ENCODE data around the gene XAF1.
"Not testable (repeated sequence)": the region's sequence is repeated elsewhere in the genome, so short reads cannot be mapped to it uniquely, and the experiment has no call there.

The XAF1 gene

DNA sequence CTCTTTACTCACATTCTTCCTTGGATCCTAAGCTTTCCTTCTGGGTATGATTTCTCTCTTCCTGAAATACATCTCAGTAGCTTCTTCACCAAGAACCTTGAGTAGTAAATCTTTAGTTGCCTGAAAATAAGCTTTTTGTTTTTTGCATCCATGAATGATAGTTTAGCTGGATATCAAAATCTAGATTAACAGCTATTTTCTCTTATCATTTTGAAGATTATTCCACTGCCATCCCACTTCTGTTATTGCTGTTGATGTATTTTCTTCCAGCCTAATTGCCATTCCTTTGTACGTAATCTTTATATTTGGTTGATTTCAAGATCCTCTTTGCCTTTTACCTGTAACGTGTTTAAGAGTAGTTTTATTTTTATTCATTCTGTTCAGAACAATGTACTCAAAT lies 12.6 kb downstream of the XAF1 start:
- TF ChIP-seq, protein P1, sequence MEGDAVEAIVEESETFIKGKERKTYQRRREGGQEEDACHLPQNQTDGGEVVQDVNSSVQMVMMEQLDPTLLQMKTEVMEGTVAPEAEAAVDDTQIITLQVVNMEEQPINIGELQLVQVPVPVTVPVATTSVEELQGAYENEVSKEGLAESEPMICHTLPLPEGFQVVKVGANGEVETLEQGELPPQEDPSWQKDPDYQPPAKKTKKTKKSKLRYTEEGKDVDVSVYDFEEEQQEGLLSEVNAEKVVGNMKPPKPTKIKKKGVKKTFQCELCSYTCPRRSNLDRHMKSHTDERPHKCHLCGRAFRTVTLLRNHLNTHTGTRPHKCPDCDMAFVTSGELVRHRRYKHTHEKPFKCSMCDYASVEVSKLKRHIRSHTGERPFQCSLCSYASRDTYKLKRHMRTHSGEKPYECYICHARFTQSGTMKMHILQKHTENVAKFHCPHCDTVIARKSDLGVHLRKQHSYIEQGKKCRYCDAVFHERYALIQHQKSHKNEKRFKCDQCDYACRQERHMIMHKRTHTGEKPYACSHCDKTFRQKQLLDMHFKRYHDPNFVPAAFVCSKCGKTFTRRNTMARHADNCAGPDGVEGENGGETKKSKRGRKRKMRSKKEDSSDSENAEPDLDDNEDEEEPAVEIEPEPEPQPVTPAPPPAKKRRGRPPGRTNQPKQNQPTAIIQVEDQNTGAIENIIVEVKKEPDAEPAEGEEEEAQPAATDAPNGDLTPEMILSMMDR (IDR thresholded peaks at IDR 0.05; ENCODE audit: borderline replicate concordance, insufficient read depth, low read depth, low read length) = no peak
- no peak overlapping the region for H3K4me3 ChIP-seq (ENCODE audit: low read depth, low read length)

DNA sequence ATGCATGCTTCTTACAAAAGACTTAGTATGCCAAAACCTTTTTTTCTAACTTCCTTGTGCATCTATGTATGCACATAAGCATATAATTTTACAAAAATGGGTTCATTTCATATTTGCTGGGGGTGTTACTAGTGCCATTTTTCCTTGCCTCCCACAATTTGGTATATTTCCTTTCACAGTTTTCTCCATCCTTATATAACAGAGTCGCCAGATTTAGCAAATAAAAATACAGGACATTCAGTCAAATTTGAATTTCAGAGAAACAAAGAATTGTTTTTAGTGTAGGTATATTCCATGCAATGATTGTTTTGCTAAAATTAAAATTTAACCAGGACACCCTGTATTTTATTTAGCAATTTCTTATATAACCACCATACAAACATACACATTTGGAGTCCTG lies 16.2 kb downstream of the XAF1 start:
- TF ChIP-seq, protein P1 (IDR thresholded peaks at IDR 0.05; ENCODE audit: borderline replicate concordance, insufficient read depth, low read depth, low read length) = no peak
- no peak overlapping the region for H3K4me3 ChIP-seq (ENCODE audit: low read depth, low read length)

DNA sequence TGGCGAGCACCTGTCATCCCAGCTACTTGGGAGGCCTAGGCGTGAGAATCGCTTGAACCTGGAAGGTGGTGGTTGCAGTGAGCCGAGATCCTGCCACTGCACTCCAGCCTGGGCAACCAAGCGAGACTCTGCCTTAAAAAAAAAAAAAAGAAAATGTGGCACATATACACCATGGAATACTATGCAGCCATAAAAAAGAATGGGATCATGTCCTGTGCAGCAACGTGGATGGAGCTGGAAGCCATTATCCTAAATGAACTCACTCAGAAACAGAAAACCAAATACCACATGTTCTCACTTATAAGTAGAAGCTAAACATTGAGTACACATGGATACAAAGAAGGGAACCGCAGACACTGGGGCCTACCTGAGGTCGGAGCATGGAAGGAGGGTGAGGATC lies 19.1 kb downstream of the XAF1 start:
- H3K4me3 ChIP-seq (ENCODE audit: low read depth, low read length) = not testable (repeated sequence)

DNA sequence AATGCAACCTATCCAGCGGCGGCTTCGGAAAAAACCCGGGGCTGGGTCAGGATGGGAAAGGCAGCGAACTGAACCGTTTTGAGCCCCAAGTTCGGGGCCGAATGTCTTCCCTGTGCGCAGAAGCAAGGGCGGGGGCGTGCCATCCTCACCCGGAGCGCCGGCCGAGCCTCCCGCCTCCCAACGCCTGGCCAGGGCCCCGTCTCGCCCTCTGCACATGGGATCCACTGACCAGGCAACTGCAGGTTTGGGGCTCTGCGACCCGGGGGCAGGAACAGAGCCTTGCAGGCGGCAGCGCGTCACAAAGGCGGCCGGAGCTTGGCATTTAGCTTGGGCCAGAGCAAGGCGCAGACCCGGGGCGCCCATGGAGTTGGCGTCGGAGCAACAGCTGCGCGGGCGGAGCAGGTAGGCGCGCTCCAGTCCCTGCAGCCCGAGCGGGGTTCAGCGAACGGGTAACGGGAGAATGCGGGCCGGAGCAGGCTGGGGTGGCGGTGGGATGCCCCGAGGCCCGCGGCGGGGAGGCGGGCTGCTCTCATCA lies 20.1 kb downstream of the XAF1 start, which contains the start of gene FBXO39:
TSS of gene FBXO39 (plus strand) at position 345 of the 535 bp plus-strand sequence. CDS start 3,654 bp downstream, outside the sequence.
- H3K4me3 ChIP-seq (ENCODE audit: low read depth, low read length) = no peak within 1 kb of the TSS
- TF ChIP-seq, protein P1 (IDR thresholded peaks at IDR 0.05; ENCODE audit: borderline replicate concordance, insufficient read depth, low read depth, low read length) = no peak

DNA sequence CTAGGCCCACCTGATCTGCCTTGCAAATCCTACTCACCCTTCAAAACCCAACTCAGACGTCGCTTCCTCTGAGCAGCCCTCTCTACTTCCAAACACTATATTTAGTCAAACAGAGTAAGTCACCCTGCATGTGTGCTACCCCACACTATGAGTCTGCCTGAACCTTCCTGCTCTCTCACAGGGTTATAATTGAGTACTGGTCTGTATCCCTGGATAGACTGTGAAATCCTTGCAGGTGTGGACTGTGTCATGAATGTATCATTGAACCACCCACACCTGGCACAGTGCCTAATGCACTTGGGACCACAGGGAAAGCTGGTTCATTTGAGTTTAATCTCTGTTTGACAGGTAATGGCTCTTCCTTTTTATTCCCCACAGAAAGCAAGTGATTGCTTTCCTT lies 23.6 kb downstream of the XAF1 start:
- TF ChIP-seq, protein P1 (IDR thresholded peaks at IDR 0.05; ENCODE audit: borderline replicate concordance, insufficient read depth, low read depth, low read length) = no peak
- H3K4me3 ChIP-seq (ENCODE audit: low read depth, low read length) = no peak overlapping the region

DNA sequence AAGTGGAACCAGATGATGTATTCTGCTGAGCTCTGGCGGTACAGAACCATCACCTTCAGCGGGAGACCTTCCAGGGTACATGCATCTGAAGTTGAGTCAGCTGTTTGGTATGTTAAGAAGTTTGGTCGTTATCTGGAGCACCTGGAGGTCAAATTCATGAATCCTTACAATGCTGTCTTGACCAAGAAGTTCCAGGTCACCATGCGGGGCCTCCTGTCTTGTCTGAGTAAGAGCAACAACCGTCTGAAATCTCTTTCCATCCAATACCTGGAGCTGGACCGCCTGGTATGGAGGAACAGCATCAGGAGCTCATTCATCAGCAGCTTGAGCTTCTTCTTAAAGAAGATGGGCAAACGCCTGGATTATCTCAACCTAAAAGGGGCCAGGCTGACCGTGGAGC lies 24.2 kb downstream of the XAF1 start:
- TF ChIP-seq, protein P1 (IDR thresholded peaks at IDR 0.05; ENCODE audit: borderline replicate concordance, insufficient read depth, low read depth, low read length) = no peak
- H3K4me3 ChIP-seq (ENCODE audit: low read depth, low read length) = no peak overlapping the region

DNA sequence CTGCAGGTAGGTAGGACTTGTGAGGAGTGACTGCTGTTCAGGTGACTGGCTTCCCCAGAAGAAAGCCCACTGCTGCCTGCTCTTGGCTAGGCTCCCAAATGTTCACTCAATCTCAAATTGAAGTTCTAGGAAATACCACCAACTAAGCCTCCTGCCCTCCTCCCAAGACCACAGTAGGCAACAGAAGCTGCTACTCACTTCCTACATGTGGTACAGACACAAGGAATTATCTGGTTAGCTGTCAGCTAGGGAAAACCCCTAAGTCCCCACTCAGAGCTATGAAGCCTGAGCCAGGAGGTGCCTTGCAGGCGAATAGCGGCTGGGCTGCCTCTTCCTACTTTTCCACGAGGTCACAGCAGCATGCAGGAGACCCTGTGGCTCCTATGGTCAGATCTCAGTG lies 25.0 kb downstream of the XAF1 start:
- TF ChIP-seq, protein P1 (IDR thresholded peaks at IDR 0.05; ENCODE audit: borderline replicate concordance, insufficient read depth, low read depth, low read length) = no peak
- no peak overlapping the region for H3K4me3 ChIP-seq (ENCODE audit: low read depth, low read length)

DNA sequence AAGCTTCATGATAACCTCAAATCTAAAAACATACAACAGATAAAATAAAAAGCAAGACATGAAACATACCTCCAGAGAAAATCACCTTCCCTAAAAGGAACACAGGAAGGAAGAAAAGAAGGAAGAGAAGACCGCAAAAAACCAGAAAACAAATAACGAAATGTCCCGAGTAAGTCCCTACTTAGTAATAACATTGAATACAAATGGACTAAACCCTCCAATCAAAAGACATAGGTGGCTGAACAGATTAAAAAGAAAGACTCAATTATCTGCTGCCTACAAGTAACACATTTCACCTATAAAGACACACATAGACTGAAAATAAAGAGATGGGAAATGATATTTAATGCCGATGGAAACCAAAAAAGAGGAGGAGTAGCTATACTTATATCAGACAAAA lies 26.4 kb downstream of the XAF1 start:
- H3K4me3 ChIP-seq (ENCODE audit: low read depth, low read length) = no peak overlapping the region
- TF ChIP-seq, protein P1 (IDR thresholded peaks at IDR 0.05; ENCODE audit: borderline replicate concordance, insufficient read depth, low read depth, low read length) = no peak

All from GM12875 (cell line).